GM19395 (cell line): ENCODE results near the gene USP6NL.
A peak's percentile ranks its signal among the peaks of the same experiment; 100 is the strongest.
"Not testable (repeated sequence)": the region's sequence is repeated elsewhere in the genome, so short reads cannot be mapped to it uniquely, and the experiment has no call there.

Experiments used
- ATAC-seq: cut with Tn5 transposase; IDR thresholded peaks from one replicate; pipeline ENCODE4 v1.9.1; 2021; ENCODE audit warnings: mild to moderate bottlenecking, moderate library complexity; ENCODE audit not compliant: unreplicated experiment

USP6NL gene

GRCh38 chr10:11611248-11612020 lies at the start of gene USP6NL:
Gene USP6NL, minus strand, starts transcription at chr10:11611650. Its CDS starts 14,016 bp downstream, at chr10:11597634.
- peak; percentile 50 for ATAC-seq

- no peak for ATAC-seq
Measured at GRCh38 chr10:11658801-11659368, 47.4 kb upstream of the USP6NL start.

- no peak for ATAC-seq
Measured at GRCh38 chr10:11655836-11656235, 44.4 kb upstream of the USP6NL start.

GRCh38 chr10:11654659-11655058 lies 43.2 kb upstream of the USP6NL start:
- no peak for ATAC-seq

GRCh38 chr10:11653758-11654471 lies 42.5 kb upstream of the USP6NL start:
- ATAC-seq, result no peak

GRCh38 chr10:11647676-11648075 lies 36.2 kb upstream of the USP6NL start:
- no peak for ATAC-seq

- no peak for ATAC-seq
Measured at GRCh38 chr10:11646450-11646849, 35.0 kb upstream of the USP6NL start.

GRCh38 chr10:11643039-11643438 lies 31.6 kb upstream of the USP6NL start:
- no peak for ATAC-seq

GRCh38 chr10:11642566-11642965 lies 31.1 kb upstream of the USP6NL start:
- no peak for ATAC-seq

GRCh38 chr10:11639849-11640764 lies 28.7 kb upstream of the USP6NL start:
- ATAC-seq, result no peak

- no peak for ATAC-seq
Measured at GRCh38 chr10:11639362-11639761, 27.9 kb upstream of the USP6NL start.

GRCh38 chr10:11638055-11638698 lies 26.7 kb upstream of the USP6NL start:
- no peak for ATAC-seq

- no peak for ATAC-seq
Measured at GRCh38 chr10:11636697-11637303, 25.4 kb upstream of the USP6NL start.

- ATAC-seq, result peak; percentile 99
Measured at GRCh38 chr10:11631890-11632587, 20.6 kb upstream of the USP6NL start.

- no peak for ATAC-seq
Measured at GRCh38 chr10:11631291-11631690, 19.8 kb upstream of the USP6NL start.

GRCh38 chr10:11629731-11630130 lies 18.3 kb upstream of the USP6NL start:
- ATAC-seq, result no peak

- not testable (repeated sequence) for ATAC-seq
Measured at GRCh38 chr10:11627941-11628340, 16.5 kb upstream of the USP6NL start.

GRCh38 chr10:11626071-11626470 lies 14.6 kb upstream of the USP6NL start:
- no peak for ATAC-seq

- ATAC-seq, result peak; percentile 87
Measured at GRCh38 chr10:11625019-11625735, 13.7 kb upstream of the USP6NL start.
